Smooth muscle cell (in vitro differentiated cells): ENCODE data around the gene SUN1. TPM values are rescaled to one million over a fixed set of nuclear protein-coding genes. Genes with fewer than 3 reads are reported as not detected.

Experiments used
- polyA plus RNA-seq: library from polyadenylated mRNA; unstranded; fragments of >200 nt; fragmentation: Nextera tagmentation; extraction: Ambion mirVana; gene quantifications from 2 replicates; pipeline ENCODE4 v1.2.1, GENCODE V29; 2016
- total RNA-seq: library from RNA; depleted of rRNA; stranded (reverse); fragments of >200 nt; gene quantifications from 2 replicates; pipeline ENCODE4 v1.2.3, GENCODE V29; 2014

The SUN1 gene
- total and polyA plus RNA-seq, 2 experiments from 2014 or later, result 50.7 to 90.3 TPM

Other genes with a start within 250 kb of the SUN1 start
- 9.9 and 17.0 TPM in 2 replicates for gene DNAAF5, start 105.8 kb upstream of the SUN1 start, total RNA-seq
- gene DNAAF5, start 105.8 kb upstream of the SUN1 start, polyA plus RNA-seq, result 13.4 and 13.9 TPM in 2 replicates
- gene PRKAR1B, start 105.2 kb upstream of the SUN1 start, total RNA-seq, result 5.3 and 6.7 TPM in 2 replicates
- 9.6 and 10.1 TPM in 2 replicates for gene PRKAR1B, start 105.2 kb upstream of the SUN1 start, polyA plus RNA-seq
- 17.0 and 26.3 TPM in 2 replicates for gene GET4, start 44.1 kb downstream of the SUN1 start, total RNA-seq
- gene GET4, start 44.1 kb downstream of the SUN1 start, polyA plus RNA-seq, result 39.9 and 52.3 TPM in 2 replicates
- 2.0 and 3.0 TPM in 2 replicates for gene ADAP1, start 122.2 kb downstream of the SUN1 start, total RNA-seq
- gene ADAP1, start 122.2 kb downstream of the SUN1 start, polyA plus RNA-seq, result 1.3 and 2.4 TPM in 2 replicates
- gene COX19, start 143.1 kb downstream of the SUN1 start, total RNA-seq, result 10.0 and 10.4 TPM in 2 replicates
- 10.4 and 19.0 TPM in 2 replicates for gene COX19, start 143.1 kb downstream of the SUN1 start, polyA plus RNA-seq
- gene CYP2W1, start 150.7 kb downstream of the SUN1 start, total RNA-seq, result not detected in 2 replicates
- gene CYP2W1, start 150.7 kb downstream of the SUN1 start, polyA plus RNA-seq, result 0.44 TPM in 1 of 2 replicates, not detected in the other
- gene GPR146, start 212.1 kb downstream of the SUN1 start, total RNA-seq, result 1.8 and 3.6 TPM in 2 replicates
- gene GPR146, start 212.1 kb downstream of the SUN1 start, polyA plus RNA-seq, result 2.2 and 3.8 TPM in 2 replicates